HG03108 (cell line): ENCODE data around the gene OSBP2.

Experiments
- ATAC-seq: cut with Tn5 transposase; IDR thresholded peaks from one replicate; pipeline ENCODE4 v1.9.1; 2021; ENCODE audit warnings: moderate library complexity; ENCODE audit not compliant: unreplicated experiment

Gene OSBP2

DNA sequence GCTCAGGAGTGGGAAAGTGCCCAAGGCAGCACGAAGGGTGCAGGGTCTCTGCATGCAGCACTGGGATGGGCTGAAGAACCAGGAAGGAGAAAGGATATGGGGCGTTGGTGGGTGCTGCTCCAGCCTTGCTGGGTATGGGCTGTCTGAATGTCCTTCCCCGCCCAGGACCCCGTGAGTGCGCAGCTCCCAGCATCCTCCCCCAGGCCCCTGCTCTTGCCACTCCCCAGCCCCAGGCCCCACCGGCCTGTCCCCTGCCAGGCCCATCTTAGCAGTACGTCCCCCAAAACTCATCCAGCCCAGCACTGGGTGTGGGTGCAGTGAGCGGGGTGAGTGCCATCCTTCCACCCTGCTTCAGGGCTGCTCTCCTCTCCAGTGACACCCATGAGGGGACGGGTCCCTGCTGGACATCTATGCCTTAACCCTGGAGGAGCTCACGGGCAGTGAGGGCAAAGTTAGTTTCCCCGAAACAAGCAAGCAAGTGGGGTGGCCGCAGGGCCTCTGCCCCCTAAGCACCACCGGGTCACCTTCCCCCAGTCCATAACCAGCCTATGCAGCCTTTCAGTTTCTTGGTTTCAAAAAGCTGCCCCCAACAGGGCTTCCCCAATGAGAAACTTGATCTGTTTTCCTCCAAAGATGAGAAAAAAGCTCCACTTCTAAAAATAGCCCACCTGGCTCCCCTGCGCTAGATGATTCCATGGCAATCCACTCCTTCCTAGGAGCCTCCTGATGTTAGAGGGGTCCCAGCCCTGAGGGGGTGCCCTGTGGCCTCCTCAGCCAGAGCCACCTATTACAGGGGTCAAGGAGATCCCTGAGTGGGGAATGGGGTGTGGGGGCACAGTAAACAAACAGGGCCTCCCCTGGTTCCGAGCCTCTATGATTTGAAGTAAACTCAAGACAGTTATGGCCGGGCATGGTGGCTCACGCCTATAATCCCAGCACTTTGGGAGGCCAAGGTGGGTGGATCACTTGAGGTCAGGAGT lies 170.1 kb downstream of the OSBP2 start:
- ATAC-seq = no peak

DNA sequence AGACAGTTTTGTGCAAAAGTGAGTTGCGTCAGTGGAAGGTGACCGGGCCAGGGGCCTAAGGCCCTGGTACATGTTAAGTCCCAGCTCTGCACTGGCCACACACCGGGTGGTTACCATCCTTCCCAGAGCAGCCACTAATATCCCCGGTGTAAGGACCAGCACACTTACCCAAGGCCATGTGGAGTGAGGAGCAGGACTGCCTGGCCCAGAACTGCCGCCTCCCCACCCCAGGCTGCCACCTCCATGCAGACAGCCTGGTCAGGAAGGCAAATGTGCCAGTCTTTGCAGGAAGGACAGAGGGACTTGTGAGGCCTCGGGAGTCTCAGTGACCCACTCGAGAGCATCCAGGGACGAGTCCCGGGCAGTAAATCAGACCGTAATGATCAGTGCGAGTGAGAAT lies 171.0 kb downstream of the OSBP2 start:
- no peak for ATAC-seq

DNA sequence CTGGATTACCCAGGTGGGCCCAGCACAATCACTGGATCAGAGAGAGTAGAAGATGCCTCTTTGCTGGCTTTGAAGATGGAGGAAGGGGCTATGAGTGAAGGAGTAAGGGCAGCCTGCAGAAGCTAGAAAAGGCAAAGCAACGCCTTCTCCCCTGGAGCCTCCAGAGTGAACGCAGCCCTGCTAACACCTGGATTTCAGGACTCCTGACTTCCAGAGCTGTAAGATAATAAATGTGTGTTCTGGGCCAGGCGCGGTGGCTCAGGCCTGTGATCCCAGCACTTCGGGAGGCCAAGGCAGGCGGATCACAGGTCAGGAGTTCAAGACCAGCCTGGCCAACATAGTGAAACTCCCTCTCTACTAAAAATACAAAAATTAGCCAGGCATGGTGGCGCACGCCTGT lies 171.5 kb downstream of the OSBP2 start:
- no peak for ATAC-seq

DNA sequence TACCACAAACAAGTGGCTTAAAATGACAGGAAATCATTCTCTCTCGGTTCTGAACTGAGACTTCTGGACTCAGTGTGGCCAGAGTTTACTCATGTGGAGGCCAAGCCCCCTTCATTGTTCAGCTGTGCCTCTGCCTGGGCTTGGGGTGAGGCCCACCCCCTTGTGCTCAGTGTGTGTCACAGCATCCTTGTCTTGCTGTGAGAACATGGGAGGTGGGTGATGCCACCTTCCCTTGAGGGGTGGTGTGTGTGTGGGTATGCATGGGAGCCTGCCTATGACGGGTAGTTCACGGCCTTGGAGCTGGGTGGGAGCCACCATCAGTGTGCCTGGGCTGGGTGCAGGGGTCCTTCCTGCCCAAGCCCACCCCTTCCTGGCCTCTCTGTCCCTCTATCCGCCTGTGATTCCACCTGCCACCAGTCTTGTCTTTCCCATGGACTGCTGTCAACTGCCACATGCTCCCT lies 172.2 kb downstream of the OSBP2 start:
- no peak for ATAC-seq

DNA sequence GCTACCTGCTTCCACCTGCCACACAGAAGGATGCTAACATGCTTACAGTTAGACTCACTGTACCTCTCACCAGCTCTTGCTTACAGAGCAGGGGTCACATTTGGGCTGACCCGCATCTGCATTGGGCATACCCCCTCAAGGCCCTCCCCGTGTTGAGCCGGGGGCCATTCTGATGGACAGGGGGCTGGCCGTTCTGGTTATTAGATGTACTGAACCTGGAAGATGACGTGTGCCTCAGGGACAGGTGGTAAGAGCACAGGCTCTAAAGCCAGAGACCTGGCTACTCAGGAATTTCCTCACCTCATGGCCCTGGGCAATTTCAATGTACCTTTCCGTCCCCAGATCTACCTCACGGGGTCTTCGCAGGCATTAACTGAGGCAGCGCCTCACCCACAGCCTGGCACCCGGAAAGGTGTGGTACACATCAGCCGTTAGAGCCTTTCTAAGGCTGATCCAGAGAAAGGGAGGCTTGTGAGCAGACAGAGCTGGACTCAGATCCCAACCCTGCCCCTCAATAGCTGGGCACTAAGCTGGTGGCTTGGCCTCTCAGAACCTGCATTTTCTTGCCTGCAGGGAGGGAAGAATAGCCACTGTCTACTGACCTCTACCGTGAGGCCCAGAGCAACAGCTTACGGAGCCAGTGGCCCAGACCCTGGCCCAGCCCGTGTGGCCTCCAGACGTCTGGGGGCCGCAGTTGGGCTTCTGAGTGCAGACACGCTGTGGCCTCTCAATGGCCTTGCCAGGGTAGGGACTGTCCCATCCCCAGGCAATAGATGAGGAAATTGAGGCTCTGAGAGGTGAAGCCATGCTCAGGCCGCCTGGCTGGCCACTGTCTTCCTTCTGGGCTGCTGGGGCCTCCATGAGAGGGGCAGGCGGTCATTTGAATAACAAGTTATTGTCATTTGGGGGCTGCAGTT lies 173.3 kb downstream of the OSBP2 start:
- no peak for ATAC-seq

DNA sequence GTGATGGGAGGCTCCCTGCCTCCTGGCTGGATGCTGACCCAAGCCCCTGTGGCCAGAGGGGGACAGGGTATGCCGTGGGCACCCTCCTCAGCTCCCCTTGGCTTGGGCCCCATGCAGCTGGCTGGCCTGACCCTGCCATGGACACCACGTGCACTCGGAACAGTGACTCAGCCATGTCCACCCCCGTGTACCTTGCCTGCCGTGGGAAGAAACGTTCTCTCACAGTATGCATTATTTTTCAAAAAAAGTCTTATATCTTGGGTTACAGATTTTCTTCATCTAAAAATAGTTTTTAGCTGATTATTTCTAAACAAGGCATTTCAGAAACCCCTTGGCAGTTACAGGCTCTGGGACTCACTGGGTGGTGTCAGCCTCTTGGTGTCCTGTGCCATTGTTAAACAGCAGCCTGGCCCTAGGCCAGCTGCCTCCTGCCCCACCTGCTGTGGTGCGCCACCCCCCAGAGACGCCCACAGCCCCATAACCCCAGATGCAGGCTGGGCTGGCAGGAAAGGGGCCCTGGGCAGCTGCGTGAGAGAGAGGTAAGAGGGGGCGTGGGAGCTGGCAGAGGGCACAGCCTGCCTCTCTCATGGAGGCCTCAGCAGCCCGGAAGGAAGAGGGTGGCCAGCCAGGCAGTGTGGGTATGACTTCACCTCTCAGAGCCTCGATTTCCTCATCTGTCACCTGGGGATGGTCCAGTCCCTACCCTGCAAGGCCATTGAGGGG lies 174.2 kb downstream of the OSBP2 start:
- no peak for ATAC-seq

DNA sequence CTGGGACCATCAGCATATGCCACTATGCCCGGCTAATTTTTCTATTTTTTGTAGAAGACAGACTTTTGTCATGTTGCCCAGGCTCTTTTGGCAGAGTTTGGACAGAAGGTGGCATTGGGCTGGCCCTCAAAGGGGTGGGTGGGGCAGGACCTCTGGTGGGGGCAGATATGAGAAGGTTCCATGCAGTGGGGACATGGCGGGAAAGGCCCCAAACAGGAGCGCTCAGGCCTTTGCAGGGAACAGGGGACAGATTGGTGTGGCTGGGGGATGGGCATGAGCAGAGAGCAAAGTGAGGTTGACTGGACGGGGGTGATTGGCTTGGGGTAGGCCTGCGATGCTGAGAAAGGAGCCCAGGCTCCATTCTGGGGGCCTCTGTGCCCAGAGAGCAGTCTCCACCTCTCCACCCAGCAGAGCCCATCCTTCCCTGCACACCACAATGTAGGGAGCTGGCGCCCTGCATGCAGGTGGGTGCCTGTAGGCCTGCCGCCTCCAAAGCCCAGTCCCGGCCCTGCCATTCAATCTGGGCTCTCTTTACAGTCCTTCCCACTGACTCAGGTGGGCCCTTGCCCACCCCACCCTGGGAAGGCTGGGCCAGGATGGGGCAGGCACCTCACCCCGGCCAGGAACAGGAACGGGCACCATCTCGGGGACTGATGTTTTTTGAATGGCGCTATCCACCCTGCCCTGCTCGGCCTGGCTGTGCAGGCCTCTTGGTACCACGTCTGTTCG lies 175.2 kb downstream of the OSBP2 start:
- ATAC-seq = no peak

DNA sequence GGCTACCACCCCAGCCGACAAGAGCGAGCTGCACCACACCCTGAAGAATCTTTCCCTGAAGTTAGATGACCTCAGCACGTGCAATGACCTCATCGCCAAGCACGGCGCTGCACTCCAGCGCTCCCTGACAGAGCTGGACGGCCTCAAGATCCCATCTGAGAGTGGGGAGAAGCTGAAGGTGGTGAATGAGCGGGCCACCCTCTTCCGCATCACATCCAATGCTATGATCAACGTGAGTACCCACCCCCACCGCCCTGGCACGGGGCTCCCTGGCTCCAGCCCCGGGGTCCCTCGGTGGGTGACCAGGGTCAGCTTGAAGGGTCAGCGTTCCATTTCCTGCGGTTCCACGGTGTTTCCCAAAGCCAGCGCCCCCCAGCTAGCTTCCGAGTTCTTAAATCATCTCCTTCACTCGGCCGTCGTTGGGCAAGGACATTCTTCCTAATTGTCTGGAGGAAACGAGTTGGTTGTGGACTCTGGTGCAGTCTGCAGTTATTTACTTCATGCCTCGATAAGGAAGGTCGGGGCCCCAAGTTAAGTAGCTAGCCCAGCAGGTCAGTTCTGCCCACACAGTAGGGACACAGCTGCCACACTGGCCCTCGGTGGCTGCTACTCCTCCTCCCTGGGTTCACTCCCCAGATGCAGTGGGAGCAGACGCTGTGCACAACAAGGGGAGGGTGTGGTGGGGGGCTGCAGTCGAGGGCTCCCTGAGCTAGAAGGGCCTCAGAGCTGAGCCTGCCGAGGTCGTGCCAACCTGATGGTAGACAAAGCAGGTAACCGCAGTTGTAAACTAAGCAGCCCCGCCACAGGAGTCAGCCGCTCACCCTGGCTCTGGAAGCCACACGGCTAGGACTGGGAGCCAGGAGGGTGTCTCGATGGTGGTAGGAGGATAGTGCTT lies 176.0 kb downstream of the OSBP2 start:
- ATAC-seq = no peak

DNA sequence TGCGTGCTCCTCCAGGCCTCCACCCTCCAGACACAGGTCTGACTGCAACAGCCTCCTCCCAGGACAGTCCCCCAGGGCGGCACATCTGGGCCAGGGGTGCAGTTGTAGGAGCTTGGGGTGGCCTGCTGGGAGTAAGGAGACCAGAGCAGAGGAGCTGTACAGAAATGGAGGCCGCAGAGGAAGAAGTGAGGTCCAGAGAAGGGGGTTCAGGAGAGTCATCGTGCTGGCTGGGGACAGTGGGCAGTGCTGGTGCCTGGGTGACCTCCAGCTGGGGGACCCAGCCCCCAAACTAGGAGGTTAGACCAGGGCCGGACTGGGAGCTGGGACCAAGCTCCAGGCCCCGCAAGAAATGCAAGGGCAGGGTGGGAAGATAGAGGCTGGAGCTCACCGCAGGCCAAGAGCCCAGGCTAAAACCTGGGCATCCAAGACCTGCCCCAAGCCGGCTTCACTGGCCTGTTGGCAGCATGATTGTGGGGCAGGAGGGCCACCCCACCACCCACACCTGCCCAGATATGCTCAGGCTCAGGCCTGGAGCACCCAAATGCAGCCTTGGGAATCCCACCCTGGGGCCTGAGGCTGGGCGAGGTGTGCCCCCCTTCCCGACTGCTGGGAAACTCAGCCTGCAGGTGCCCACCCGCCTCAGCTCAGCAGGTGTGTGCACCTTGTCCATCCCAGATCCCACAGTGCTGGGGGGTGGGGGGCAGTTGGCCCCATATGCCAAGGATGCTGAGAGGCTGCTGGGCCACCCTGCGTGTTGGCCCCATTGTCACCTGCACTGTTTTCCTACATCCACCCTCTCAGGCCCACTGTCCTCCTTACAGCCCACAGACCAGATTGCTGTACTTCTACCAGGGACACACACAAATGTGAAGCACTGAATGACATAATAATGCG lies 177.0 kb downstream of the OSBP2 start:
- no peak for ATAC-seq

DNA sequence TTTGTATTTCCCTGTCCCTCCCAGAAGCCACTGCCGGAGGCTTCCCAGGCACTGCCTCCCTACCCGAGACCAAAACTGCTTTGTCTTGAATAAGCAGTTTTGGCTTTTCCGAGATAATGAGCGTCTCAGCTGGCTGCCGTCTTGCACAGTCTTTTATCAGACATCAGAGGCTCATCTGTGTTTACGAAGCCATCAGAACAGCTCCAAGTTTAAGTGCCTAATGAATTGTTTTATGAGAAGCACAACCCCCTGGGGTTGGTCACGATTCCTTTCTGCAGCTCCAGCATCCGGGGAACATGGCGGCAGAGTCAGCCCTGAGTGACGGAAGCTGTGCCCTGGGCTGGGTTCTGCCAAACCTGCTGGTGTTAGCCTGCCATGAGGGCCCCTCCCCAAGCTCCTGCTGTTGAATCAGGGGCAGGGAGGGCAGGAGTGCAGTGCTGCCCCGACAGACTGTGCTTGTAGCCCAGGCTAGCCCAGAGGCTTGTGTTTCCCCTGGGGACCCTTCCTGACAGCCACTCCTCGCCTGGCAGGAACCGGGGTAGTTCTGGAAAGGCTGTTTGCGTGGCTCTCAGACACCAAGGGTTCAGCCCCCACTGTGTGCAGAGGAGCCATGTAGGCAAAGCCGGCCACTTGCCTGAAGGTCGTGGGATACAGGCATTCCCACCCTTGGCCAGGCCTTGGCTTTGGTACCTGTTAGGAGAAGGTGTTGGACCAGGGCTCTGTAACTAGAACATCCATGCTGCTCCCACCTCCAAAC lies 177.8 kb downstream of the OSBP2 start:
- no peak for ATAC-seq

DNA sequence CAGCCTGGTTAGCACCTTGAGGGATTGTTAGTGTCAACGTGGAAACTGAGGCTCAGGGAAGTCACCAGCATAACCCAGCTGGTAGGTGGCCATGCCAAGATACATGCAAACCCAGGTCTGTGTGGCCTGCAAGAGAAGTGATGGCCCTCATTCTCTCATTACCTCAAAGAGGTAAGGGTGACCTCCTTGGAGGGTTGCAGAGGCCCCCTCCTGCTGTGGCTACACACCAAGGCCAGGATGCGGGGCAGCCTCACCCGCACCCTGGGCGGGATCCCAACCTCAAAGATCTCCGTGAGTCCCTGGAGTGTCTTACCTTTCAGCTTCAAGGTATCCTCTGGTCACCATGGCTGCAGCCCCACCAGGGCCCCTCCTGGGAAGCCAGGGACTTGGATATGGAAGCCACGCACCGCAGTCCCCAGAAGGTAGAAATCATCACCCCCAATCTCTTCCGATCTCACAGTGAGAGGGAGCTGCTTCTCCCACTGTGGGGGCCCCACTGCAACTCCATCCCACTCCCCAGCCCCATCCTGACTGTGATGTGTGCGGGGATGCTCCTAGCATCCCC lies 178.5 kb downstream of the OSBP2 start:
- ATAC-seq = no peak

DNA sequence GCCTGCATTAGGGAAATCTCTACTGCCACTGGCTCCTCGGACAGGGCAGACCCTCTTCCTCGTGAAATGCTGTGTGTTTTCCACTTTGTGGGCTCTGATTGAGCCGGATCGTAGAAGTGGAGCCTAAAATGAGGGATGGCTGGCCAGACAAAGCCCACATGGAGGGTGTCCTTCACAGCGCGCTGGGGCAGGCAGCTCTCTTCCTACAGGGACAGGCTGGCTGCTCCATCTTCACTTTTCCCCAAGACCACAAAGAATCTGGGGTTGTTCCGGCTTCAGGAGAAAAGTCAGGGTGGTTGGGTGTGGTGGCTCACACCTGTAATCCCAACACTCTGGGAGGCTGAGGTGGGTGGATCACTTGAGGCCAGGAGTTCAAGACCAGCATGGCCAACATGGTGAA lies 179.0 kb downstream of the OSBP2 start:
- ATAC-seq = no peak

DNA sequence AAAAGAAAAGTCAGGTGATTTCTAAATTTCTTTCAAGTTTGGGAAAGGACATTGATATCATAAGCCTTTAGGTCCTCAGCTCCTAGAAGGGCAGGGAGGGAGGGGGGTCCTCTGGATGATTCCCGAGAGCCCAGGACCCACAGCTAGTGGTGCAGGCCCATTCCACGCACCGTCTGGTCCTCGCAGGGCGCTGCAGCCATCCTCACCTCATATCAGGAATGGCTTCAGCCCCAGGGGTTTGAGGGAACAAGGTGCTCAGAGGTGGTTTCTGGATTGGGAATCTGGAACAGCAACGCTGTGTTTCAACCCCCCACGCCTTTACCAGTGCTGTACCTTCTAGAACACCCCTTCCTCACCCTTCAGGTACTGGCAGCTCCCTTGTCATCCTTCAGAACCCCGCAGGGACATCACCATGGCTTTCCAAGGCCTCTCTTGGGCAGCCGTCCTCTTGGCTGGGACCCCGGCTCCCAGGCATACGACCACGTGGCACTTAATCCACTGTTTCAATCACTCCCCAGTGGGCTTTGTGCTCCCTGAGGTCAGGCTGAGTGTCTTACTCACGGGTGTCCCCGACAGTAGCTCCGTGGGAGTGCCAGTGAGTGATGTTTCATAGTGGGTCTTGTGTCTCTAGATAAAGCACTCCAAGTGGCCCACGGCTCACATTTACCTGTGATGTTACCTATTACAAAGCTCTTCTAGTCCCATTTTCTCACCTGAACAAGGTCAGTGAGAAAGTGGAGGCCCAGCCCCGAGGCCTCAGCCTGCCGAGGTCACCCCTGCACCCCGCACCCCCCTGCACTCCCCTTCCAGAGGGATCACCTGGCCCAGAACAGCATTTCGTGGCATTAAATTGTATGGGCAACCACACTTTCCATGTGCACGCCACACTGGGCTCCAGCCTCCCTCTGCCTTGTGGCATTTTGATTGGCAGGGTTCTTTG lies 180.0 kb downstream of the OSBP2 start:
- no peak for ATAC-seq

DNA sequence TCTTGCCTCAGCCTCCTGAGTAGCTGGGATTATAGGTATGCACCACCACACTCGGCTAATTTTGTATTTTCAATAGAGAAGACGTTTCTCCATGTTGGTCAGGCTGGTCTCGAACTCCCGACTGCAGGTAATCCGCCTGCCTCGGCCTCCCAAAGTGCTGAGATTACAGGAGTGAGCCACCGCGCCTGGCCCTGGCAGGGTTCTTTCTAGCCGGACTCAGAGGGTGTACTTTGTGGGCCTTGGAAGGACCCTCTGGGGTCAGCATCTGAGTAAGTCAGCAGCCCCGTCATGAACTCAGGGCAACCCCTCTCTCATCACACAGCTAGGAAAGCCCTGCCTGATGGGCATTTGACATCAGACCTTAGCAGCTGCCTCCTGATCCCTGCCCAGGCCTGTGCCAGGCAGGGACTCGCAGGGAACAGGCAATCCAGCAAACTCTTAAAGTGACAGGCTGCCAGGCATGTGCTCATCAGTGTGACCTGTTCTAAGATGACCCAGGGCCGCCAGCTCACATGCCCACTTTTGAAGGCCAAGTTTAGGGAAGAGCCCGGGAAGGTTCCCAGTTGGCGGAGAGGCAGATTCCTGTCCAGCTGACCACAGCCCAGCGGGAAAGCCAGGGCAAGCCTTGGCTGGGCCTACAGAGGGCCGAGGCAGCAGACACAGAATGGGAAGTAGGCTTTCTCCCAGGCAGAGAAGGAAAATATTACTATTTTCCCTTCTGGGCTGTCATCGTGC lies 181.0 kb downstream of the OSBP2 start:
- ATAC-seq = no peak

DNA sequence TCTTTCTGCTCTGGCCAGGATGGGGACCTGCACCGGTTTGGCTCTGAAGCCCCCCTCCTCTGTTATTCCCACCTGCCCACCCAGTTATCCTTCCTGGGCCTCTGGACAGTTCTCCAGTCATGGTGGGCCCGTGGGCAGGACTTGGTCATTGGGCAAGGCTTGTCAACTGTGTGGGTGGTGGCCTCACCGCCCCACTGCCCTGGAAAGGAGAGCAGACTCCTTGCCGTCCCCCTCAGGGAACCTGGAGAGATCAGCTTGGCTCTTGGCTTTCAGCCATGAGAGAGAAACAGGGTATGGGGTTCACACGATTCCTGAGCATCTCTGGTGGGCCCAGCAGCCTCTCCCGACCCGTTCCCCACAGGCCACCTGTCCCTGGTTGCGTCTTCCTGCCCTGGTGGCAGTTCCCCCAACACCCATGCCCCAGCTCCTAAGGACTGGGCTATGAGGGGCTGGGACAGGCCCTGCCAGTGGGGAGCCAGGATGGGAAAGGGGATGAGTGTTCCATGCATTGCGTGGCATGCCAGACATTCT lies 181.6 kb downstream of the OSBP2 start:
- no peak for ATAC-seq
